HG02970 (cell line): Measurements from ENCODE around the gene LRP1.

ENCODE experiments used
- ATAC-seq: cut with Tn5 transposase; IDR thresholded peaks from one replicate; pipeline ENCODE4 v1.9.1; 2021; ENCODE audit warnings: mild to moderate bottlenecking, moderate library complexity, moderate number of reproducible peaks; ENCODE audit not compliant: unreplicated experiment, low FRiP score

LRP1 gene

DNA sequence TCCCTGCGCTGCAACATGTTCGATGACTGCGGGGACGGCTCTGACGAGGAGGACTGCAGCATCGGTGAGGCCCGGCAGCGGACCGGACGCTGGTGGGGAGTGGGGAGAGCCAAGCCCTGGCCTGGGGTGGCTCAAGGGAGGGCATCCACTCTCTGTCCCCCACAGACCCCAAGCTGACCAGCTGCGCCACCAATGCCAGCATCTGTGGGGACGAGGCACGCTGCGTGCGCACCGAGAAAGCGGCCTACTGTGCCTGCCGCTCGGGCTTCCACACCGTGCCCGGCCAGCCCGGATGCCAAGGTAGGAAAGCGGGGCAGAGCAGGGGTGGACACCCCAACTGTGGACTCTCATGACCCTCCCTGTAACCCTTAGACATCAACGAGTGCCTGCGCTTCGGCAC lies 76.9 kb downstream of the LRP1 start:
- no peak for ATAC-seq

GRCh38 chr12:57205931-57206330 lies 77.6 kb downstream of the LRP1 start:
- no peak for ATAC-seq

- ATAC-seq: no peak
Observed at GRCh38 chr12:57207731-57208630, 79.7 kb downstream of the LRP1 start.

- ATAC-seq: no peak
Observed at GRCh38 chr12:57208631-57209282, 80.5 kb downstream of the LRP1 start.

DNA sequence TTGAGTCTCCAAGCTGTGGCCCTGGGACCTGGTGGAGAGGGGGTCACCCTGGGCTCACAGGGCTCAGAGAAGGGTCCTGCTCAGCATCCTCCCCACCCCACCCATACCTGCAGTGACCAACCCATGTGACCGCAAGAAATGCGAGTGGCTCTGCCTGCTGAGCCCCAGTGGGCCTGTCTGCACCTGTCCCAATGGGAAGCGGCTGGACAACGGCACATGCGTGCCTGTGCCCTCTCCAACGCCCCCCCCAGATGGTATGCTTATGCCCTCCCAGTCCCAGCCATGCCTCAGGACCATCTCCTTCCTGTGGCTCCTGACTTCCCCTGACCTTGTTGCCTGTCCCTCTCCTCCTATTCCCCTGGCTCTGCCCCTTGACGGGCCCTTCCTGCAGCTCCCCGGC lies 81.6 kb downstream of the LRP1 start:
- ATAC-seq: no peak

GRCh38 chr12:57210461-57210860 lies 82.2 kb downstream of the LRP1 start:
- ATAC-seq: no peak

DNA sequence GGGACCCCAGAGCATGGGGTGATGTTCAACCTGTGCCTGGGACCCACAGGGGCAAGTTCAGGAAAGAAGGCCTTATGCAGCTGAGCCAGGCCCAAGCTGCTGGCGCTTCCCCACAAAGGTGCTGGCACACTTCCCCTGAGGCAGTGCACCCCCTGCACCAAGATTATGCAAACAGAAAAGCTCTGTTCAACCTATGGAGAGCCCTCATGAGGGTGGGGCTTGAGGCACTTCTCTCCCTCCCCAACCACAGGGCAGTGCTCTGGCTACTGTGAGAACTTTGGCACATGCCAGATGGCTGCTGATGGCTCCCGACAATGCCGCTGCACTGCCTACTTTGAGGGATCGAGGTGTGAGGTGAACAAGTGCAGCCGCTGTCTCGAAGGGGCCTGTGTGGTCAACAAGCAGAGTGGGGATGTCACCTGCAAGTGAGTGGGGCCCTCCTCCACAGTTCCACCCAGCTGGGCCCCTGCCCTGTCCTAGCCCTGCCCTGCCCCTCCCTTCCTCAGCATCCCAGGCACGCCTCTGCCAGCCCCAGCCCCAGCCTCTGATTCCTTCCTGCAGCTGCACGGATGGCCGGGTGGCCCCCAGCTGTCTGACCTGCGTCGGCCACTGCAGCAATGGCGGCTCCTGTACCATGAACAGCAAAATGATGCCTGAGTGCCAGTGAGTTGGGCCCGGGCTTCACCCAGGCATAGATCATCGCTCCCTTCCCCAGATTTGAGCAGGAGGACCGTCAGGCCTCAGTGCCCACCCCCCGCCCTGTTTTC lies 82.8 kb downstream of the LRP1 start:
- ATAC-seq: no peak

GRCh38 chr12:57211791-57212700 lies 83.8 kb downstream of the LRP1 start:
- ATAC-seq: no peak

- ATAC-seq: no peak
Observed at GRCh38 chr12:57212701-57213057, 84.4 kb downstream of the LRP1 start.

GRCh38 chr12:57213058-57213715 lies 84.9 kb downstream of the LRP1 start:
- no peak for ATAC-seq

DNA sequence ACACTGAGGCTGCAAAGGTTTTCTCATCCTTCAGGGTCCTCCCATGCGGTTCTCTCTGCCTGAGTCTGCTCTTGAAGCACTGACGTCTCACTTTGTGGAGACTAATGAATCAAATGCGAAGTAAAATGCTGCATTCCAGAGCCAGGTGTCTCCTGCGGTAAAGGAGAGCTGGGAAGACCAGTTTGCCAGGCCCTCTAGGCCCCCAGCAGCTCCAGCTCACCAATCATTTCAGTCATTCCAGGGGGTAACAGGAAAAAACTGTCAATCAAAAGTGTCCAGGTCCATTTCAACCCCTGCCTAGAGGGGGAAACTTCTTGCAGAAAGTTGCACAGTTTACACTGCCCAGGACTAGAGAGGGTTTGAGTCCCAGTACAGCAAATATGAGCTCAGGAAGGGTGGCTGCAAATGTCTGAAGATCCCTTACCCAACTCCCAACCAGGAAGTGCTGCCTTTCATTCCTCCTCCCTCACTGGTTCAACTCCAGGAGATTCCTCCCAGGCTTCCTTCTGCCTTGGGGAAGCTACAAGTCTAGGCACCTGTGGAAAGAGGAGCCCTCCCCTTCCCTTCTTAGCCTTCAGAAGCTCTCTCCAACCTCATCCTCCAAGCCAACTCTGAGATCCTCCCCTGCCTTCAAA lies 85.6 kb downstream of the LRP1 start:
- ATAC-seq: no peak

GRCh38 chr12:57214398-57214781 lies 86.1 kb downstream of the LRP1 start:
- no peak for ATAC-seq

DNA sequence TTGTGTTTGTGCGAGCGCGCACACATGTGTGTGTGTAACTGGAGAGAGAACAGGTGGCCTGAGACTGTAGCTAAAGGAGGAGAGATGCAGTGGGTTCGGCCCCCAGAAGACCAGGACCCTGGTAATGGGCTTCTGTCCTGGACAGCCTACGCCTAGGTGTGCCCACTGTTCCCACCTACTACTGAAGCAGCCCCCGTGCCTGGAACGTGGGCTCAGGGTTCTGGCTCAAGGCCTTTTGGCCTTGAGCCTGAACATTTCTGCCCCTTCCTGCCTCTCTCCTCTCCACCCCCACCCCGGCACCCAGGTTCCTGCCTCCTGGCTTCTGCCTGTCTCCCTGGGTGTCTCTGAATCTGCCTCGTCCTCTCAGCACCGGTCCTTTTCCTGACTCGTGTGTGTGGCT lies 86.8 kb downstream of the LRP1 start:
- no peak for ATAC-seq

- no peak for ATAC-seq
Observed at GRCh38 chr12:57215668-57216013, 87.4 kb downstream of the LRP1 start.

DNA sequence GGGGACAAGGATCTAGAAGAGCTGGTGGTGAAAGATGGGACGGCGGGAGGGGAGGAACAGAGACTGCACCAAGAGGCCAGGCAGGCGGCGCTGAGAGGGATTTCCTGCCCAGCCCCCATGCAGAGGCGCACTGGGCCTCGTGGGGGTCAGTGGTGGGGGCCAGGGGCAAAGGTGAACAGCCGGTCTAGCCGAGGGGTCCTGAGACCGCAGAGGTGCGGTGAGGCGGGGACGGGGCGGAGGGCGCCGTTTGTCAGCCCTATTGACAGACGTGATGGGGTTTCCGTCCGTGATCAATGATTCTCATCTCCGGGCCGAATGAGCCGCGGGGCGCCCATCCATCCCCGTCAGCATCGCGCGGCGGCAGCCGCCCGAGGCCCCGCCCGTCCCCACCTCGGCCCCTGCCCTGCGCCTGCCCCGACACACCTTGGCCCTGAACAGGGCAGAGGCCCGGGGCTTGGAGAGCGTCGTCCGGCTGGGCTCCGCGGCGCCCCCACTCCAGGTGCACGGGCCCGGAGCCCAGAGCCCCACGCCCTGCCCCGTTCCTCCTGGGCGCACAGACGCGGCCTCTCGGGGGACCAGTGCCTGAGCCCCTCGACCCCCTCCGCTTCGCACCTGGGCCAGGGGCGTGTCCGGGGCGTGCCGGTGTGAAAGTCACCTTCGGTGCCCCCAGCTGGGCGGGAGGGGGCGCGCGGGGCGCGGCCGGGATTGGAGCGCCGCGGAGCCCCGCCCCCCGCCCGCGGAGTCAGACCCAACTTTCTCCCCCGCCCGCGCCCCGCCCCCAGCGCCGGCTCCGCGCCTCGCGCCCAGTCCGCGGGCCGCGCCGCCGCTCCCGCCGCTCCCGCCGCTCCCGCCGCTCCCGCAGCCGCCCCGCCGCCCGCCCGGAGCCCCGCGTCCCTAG lies 88.0 kb downstream of the LRP1 start, which contains the start of gene NXPH4:
TSS of gene NXPH4 (plus strand) at position 781 of the 898 bp plus-strand sequence. CDS start 176 bp downstream, outside the sequence.
- ATAC-seq: peak; percentile 41

GRCh38 chr12:57216921-57217879 lies 88.9 kb downstream of the LRP1 start:
- no peak for ATAC-seq
